CD14-positive monocyte (primary cell): ENCODE data around the gene MXRA7. TPM values are rescaled to one million over a fixed set of nuclear protein-coding genes. Genes with fewer than 3 reads are reported as not detected.

Experiments
- DNase-seq, 3 donors: peaks; one replicate each; pipeline ENCODE4 v3.0.0-alpha.2; 2011 to 2022
- H2AFZ ChIP-seq: 2 replicates; pipeline ENCODE4 v1.6.0; 2012; ENCODE audit warnings: mild to moderate bottlenecking, low read depth, low read length, inconsistent platforms; ENCODE audit not compliant: insufficient read depth, poor library complexity, severe bottlenecking
- H3K27ac ChIP-seq, 2 donors: 1 replicate in 1 of 2; 2 replicates in 1 of 2; pipeline ENCODE4 v1.5.1; 2012 to 2013; ENCODE audit warnings: low read length in 2 of 2, control low read depth in 1 of 2, inconsistent platforms in 1 of 2, low read depth in 1 of 2, mild to moderate bottlenecking in 1 of 2
- H3K27me3 ChIP-seq, 2 donors: one replicate each; pipeline versions ENCODE4 v1.6.0 to v1.6.1; 2011 to 2013; ENCODE audit warnings: low read length in 2 of 2; ENCODE audit not compliant: control insufficient read depth in 2 of 2, insufficient read depth in 2 of 2
- H3K36me3 ChIP-seq, 2 donors: replicated peaks in 1 of 2; 1 replicate in 1 of 2; 2 replicates in 1 of 2; pipeline versions ENCODE4 v1.5.1 to v1.6.1; 2012 to 2013; ENCODE audit warnings: low read length in 2 of 2, control low read depth in 1 of 2, inconsistent platforms in 1 of 2, mild to moderate bottlenecking in 1 of 2; ENCODE audit not compliant: insufficient read depth in 2 of 2, control insufficient read depth in 1 of 2
- H3K4me1 ChIP-seq, 2 donors: 1 replicate in 1 of 2; 2 replicates in 1 of 2; pipeline versions ENCODE4 v1.5.1 to v1.6.1; 2012 to 2013; ENCODE audit warnings: low read length in 2 of 2, control low read depth in 1 of 2, inconsistent platforms in 1 of 2, mild to moderate bottlenecking in 1 of 2, moderate library complexity in 1 of 2; ENCODE audit not compliant: insufficient read depth in 2 of 2, control insufficient read depth in 1 of 2
- H3K4me2 ChIP-seq: replicated peaks from 2 replicates; pipeline ENCODE3; 2012; ENCODE audit warnings: low read length, moderate library complexity, mild to moderate bottlenecking; ENCODE audit not compliant: poor library complexity, severe bottlenecking; ENCODE audit errors: extremely low read depth
- H3K4me3 ChIP-seq, 3 experiments: fragments of 200-600 bp in 1 of 3; sonication (generic) in 1 of 3; replicated peaks in 1 of 3; 1 replicate in 2 of 3; 2 replicates in 1 of 3; pipeline ENCODE4 v1.5.1; 2011 to 2013; ENCODE audit warnings: low read length in 3 of 3, mild to moderate bottlenecking in 3 of 3, control low read depth in 2 of 3, low read depth in 2 of 3, inconsistent platforms in 1 of 3, moderate library complexity in 1 of 3
- H3K79me2 ChIP-seq: 2 replicates; pipeline ENCODE4 v1.6.0; 2012; ENCODE audit warnings: mild to moderate bottlenecking, control low read depth, inconsistent platforms, low read length, moderate library complexity; ENCODE audit not compliant: insufficient read depth
- H3K9ac ChIP-seq: 2 replicates; pipeline ENCODE4 v1.6.0; 2017; ENCODE audit warnings: low read length, mild to moderate bottlenecking; ENCODE audit not compliant: insufficient read depth, poor library complexity, severe bottlenecking
- H3K9me3 ChIP-seq, 2 donors: replicated peaks in 1 of 2; 1 replicate in 1 of 2; 2 replicates in 1 of 2; pipeline versions ENCODE4 v1.5.1 to v1.6.1; 2012 to 2013; ENCODE audit warnings: low read length in 2 of 2, control low read depth in 1 of 2; ENCODE audit not compliant: control insufficient read depth in 1 of 2, insufficient read depth in 1 of 2
- H4K20me1 ChIP-seq: 2 replicates; pipeline ENCODE4 v1.6.0; 2012; ENCODE audit warnings: mild to moderate bottlenecking, low read length, control low read depth, moderate library complexity; ENCODE audit not compliant: insufficient read depth
- H3K27ac Mint-ChIP-seq, 7 donors: one replicate each; pipeline ENCODE4 v1.8.0; 2020; ENCODE audit warnings: mild to moderate bottlenecking in 7 of 7, mixed read lengths in 7 of 7, moderate library complexity in 6 of 7, inconsistent platforms in 2 of 7
- H3K27me3 Mint-ChIP-seq, 3 donors: one replicate each; pipeline ENCODE4 v1.8.0; 2021 to 2022; ENCODE audit warnings: low read depth in 3 of 3, mild to moderate bottlenecking in 3 of 3, mixed read lengths in 3 of 3, moderate library complexity in 3 of 3, inconsistent platforms in 1 of 3
- H3K36me3 Mint-ChIP-seq, 2 donors: one replicate each; pipeline ENCODE4 v1.8.0; 2020; ENCODE audit warnings: mixed read lengths in 2 of 2, inconsistent platforms in 1 of 2, mild to moderate bottlenecking in 1 of 2
- H3K4me1 Mint-ChIP-seq: one replicate; pipeline ENCODE4 v1.8.0; 2020; ENCODE audit warnings: mild to moderate bottlenecking, mixed read lengths
- H3K4me3 Mint-ChIP-seq, 2 donors: one replicate each; pipeline ENCODE4 v1.8.0; 2020; ENCODE audit warnings: mild to moderate bottlenecking in 2 of 2, mixed read lengths in 2 of 2, moderate library complexity in 1 of 2
- H3K9me3 Mint-ChIP-seq, 7 donors: one replicate each; pipeline ENCODE4 v1.8.0; 2020 to 2022; ENCODE audit warnings: mixed read lengths in 7 of 7, mild to moderate bottlenecking in 6 of 7, moderate library complexity in 6 of 7, inconsistent platforms in 2 of 7
- CTCF ChIP-seq: fragments of 200-600 bp; IDR thresholded peaks from one replicate; pipeline ENCODE4 v1.8.0; 2022; ENCODE audit warnings: antibody characterized with exemption, mild to moderate bottlenecking
- WGBS: methylation state at CpG from one replicate; pipeline ENCODE4 v1.1.5; 2013; ENCODE audit warnings: missing lambda C conversion rate; ENCODE audit not compliant: insufficient coverage; 5-methylcytosine and 5-hydroxymethylcytosine counted together
- intact Hi-C, 2 donors: fragments of 100-400 bp; cut with micrococcal nuclease; formaldehyde crosslinking; loops; one replicate each; pipeline versions ENCODE4 v1.15.0 to v1.15.1; 2023
- polyA plus RNA-seq, 3 donors: library from polyadenylated mRNA; depleted of rRNA in 1 of 3; unstranded in 2 of 3; stranded (reverse) in 1 of 3; fragments of 300-500 nt in 2 of 3; fragments of >200 nt in 1 of 3; fragmentation: Illumina TruSeq in 2 of 3; gene quantifications; 1 replicate in 2 of 3; 2 replicates in 1 of 3; pipeline ENCODE4 v1.2.3, GENCODE V29; 2012 to 2021

MXRA7 gene
- polyA plus RNA-seq, 3 donors = 0.13 to 0.81 (median 0.30) TPM

- Histone ChIP-seq H3K4me2 (no peak overlapping the region), H2AFZ (no peak overlapping the region), H3K9ac (no peak overlapping the region), H4K20me1 (no peaks in the 10 kb centered on the region), H3K4me3 (no peak overlapping the region), H3K4me1 (no peaks in the 10 kb centered on the region), H3K9me3 (no peaks in the 10 kb centered on the region), H3K79me2 (no peaks in the 10 kb centered on the region), H3K27ac (no peak overlapping the region), H3K27me3 (no peaks in the 10 kb centered on the region), H3K36me3 (peaks cover 30 to 88% of the 10 kb centered on the region in 2 donors)
- TF ChIP-seq CTCF = no peak
- DNase-seq = no peak
- H3K4me1 Mint-ChIP-seq = peaks cover 4% of the 10 kb centered on the region
- no peaks in the 10 kb centered on the region for H3K27me3 Mint-ChIP-seq
- intact Hi-C loops = no loop called here
- H3K36me3 Mint-ChIP-seq = peaks cover 41 to 91% of the 10 kb centered on the region in 2 donors
- H3K4me3 Mint-ChIP-seq = no peak overlapping the region
- H3K9me3 Mint-ChIP-seq = no peaks in the 10 kb centered on the region
- WGBS = no CpG with 5 or more reads among the region's 3 CpGs
- H3K27ac Mint-ChIP-seq = no peak overlapping the region
Measured at GRCh38 chr17:76751416-76751993, 40.7 kb upstream of the MXRA7 start.

- H4K20me1 ChIP-seq = no peaks in the 10 kb centered on the region
- no peak overlapping the region for H3K4me3 ChIP-seq
- no peak overlapping the region for H3K4me3 Mint-ChIP-seq
- H3K27ac ChIP-seq = no peak overlapping the region
- no peaks in the 10 kb centered on the region for H3K79me2 ChIP-seq
- H3K36me3 ChIP-seq = peaks cover 38 to 93% of the 10 kb centered on the region in 2 donors
- H3K27me3 ChIP-seq = no peaks in the 10 kb centered on the region
- no peak overlapping the region for H3K27ac Mint-ChIP-seq
- intact Hi-C loops = no loop called here
- no peak overlapping the region for H3K4me2 ChIP-seq
- no peaks in the 10 kb centered on the region for H3K4me1 ChIP-seq
- TF ChIP-seq CTCF = no peak
- no peak for DNase-seq
- H3K9ac ChIP-seq = no peak overlapping the region
- no peaks in the 10 kb centered on the region for H3K9me3 ChIP-seq
- no CpG with 5 or more reads among the region's 1 CpG for WGBS
- no peak overlapping the region for H2AFZ ChIP-seq
- H3K9me3 Mint-ChIP-seq = no peaks in the 10 kb centered on the region
- peaks cover 61 to 98% of the 10 kb centered on the region in 2 donors for H3K36me3 Mint-ChIP-seq
- no peaks in the 10 kb centered on the region for H3K27me3 Mint-ChIP-seq
- H3K4me1 Mint-ChIP-seq = peaks cover 4% of the 10 kb centered on the region
Measured at GRCh38 chr17:76748657-76749056, 37.9 kb upstream of the MXRA7 start.
